ENCODE measurements around the gene MACROH2A1. TPM values are rescaled to one million over a fixed set of nuclear protein-coding genes. Genes with fewer than 3 reads are reported as not detected.

MACROH2A1 gene
- total and polyA plus RNA-seq, 9 of the 15 experiments (the other 6 are each of a cell fraction or from before 2014, with no cell fraction given), result 44.9 to 289 (median 193) TPM

DNA sequence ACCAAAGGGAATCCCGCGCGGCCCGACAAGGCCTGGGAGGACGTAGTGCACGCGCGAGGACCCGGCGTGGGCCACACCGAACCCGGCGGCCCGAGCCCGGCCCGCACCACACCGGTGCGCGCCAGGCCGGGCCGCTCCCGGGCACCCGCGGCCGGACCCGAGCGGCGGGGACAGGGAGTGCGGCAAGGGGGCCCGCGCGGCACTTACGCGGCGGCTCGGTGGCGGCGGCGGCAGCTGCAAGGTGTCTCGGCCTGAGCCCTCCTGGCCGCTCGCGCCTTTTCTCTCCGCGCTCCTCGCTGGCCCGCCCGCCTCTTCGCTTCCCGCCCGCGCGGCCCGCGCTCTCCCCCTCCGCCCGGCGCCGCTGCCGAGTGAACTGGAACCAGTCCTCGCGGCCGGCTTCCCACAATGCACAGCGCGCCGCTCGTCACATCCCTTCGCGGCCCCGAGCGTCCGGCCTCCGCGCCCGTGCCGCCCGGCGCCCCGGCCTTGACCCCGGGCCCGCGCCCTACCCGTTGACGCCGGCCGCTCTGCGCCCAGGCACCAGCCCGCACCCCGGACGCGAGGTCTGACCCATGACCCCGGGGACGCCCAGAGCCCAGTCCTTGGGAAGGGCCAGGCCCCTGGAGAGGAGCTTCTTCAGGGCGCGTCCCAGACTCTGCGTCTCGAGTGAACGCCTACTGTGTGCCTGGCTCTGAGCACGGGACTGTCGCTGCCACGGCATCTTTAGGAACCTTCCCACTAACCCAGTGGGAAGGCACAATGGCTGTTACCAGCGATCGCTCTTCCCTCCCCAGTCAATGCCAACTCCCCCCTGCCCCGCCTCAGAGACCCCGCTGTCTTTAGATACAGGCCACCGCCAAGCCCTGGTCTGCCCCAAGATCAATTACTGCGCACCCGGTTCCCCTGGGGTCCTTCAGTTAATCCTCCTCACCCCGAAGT, at the start of gene MACROH2A1 (continued):
- TF ChIP-seq, protein P1, sequence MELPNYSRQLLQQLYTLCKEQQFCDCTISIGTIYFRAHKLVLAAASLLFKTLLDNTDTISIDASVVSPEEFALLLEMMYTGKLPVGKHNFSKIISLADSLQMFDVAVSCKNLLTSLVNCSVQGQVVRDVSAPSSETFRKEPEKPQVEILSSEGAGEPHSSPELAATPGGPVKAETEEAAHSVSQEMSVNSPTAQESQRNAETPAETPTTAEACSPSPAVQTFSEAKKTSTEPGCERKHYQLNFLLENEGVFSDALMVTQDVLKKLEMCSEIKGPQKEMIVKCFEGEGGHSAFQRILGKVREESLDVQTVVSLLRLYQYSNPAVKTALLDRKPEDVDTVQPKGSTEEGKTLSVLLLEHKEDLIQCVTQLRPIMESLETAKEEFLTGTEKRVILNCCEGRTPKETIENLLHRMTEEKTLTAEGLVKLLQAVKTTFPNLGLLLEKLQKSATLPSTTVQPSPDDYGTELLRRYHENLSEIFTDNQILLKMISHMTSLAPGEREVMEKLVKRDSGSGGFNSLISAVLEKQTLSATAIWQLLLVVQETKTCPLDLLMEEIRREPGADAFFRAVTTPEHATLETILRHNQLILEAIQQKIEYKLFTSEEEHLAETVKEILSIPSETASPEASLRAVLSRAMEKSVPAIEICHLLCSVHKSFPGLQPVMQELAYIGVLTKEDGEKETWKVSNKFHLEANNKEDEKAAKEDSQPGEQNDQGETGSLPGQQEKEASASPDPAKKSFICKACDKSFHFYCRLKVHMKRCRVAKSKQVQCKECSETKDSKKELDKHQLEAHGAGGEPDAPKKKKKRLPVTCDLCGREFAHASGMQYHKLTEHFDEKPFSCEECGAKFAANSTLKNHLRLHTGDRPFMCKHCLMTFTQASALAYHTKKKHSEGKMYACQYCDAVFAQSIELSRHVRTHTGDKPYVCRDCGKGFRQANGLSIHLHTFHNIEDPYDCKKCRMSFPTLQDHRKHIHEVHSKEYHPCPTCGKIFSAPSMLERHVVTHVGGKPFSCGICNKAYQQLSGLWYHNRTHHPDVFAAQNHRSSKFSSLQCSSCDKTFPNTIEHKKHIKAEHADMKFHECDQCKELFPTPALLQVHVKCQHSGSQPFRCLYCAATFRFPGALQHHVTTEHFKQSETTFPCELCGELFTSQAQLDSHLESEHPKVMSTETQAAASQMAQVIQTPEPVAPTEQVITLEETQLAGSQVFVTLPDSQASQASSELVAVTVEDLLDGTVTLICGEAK (IDR thresholded peaks at IDR 0.05), result 0 out of 2 replicates have a peak, but pooled peaks have one; percentile 29
- TF ChIP-seq, protein P1 (CRISPR knock-in tag; IDR thresholded peaks at IDR 0.05), result no peak
- TF ChIP-seq U2AF1 (optimal IDR thresholded peaks at IDR 0.05; ENCODE audit: low read depth, low read length) (peak; percentile 69), MCM5 (IDR thresholded peaks at IDR 0.05; ENCODE audit: low read depth) (no peak)

All from K562 (cell line).